ENCODE data around the gene RNF168. TPM values are rescaled to one million over a fixed set of nuclear protein-coding genes. Genes with fewer than 3 reads are reported as not detected.
"Not testable (repeated sequence)": the region's sequence is repeated elsewhere in the genome, so short reads cannot be mapped to it uniquely, and the experiment has no call there.

The RNF168 gene
- total RNA-seq, 4 donors from 2014 or later = 14.7 to 21.3 (median 17.9) TPM

GRCh38 chr3:196431181-196432136 is 72.1 kb downstream of the RNF168 start:
- peaks cover 8 to 15% of the 10 kb centered on the region in 2 donors for H3K4me1 ChIP-seq
- DNase-seq = peak; percentile 27 to 44
- H3K9me3 ChIP-seq = no peaks in the 10 kb centered on the region
- TF ChIP-seq CTCF (IDR thresholded peaks at IDR 0.05) = no peak
- TF ChIP-seq POLR2A (IDR thresholded peaks at IDR 0.05) = peak in 1 of 2 donors; percentile 74
- intact Hi-C loops (cut with DNase I) = no loop called here
- H3K4me3 ChIP-seq (replicated peaks in 1 of 3) = peak overlapping the region; percentile 87 to 97 (median 88)
- H3K36me3 ChIP-seq = no peaks in the 10 kb centered on the region
- 1 to 2% methylated on average over 46 to 47 of the region's 50 CpGs for WGBS, 2 donors
- H3K27me3 ChIP-seq = no peaks in the 10 kb centered on the region
- peak overlapping the region; percentile 93 to 95 (median 95) for H3K27ac ChIP-seq

GRCh38 chr3:196428041-196428440 is 75.5 kb downstream of the RNF168 start:
- Histone ChIP-seq H3K9me3 (no peaks in the 10 kb centered on the region), H3K27ac (no peak overlapping the region), H3K27me3 (no peaks in the 10 kb centered on the region), H3K4me3 (replicated peaks in 1 of 3) (no peak overlapping the region), H3K4me1 (peaks cover 13 to 17% of the 10 kb centered on the region in 2 donors), H3K36me3 (no peaks in the 10 kb centered on the region)
- intact Hi-C loops (cut with DNase I) = no loop called here
- 92% methylated on average over 6 of the region's 6 CpGs for WGBS, 2 donors
- TF ChIP-seq CTCF (IDR thresholded peaks at IDR 0.05) (no peak), POLR2A (IDR thresholded peaks at IDR 0.05) (no peak)
- no peak for DNase-seq

- H3K9me3 ChIP-seq; DNase-seq; H3K27ac ChIP-seq; H3K36me3 ChIP-seq; intact Hi-C loops (cut with DNase I); H3K4me3 ChIP-seq (replicated peaks in 1 of 3); H3K27me3 ChIP-seq: not testable (repeated sequence)
- WGBS, 2 donors = 94 to 97% methylated on average over 6 of the region's 6 CpGs
- H3K4me1 ChIP-seq = peaks cover 10 to 13% of the 10 kb centered on the region in 2 donors
Observed at GRCh38 chr3:196424421-196424820, 79.1 kb downstream of the RNF168 start.

GRCh38 chr3:196423044-196423781 is 80.4 kb downstream of the RNF168 start:
- Histone ChIP-seq H3K36me3 (no peaks in the 10 kb centered on the region), H3K4me3 (replicated peaks in 1 of 3) (no peak overlapping the region), H3K4me1 (peaks cover 10 to 16% of the 10 kb centered on the region in 2 donors), H3K9me3 (no peaks in the 10 kb centered on the region), H3K27me3 (no peaks in the 10 kb centered on the region), H3K27ac (no peak overlapping the region)
- intact Hi-C loops (cut with DNase I) = no loop called here
- WGBS, 2 donors = 66 to 75% methylated on average over 5 to 9 of the region's 10 CpGs
- DNase-seq = peak; percentile 51 to 63
- no peak for TF ChIP-seq CTCF (IDR thresholded peaks at IDR 0.05)
- no peak for TF ChIP-seq POLR2A (IDR thresholded peaks at IDR 0.05)

GRCh38 chr3:196421668-196422067 is 81.9 kb downstream of the RNF168 start:
- 92 to 93% methylated on average over 5 of the region's 5 CpGs for WGBS, 2 donors
- H3K27ac ChIP-seq; H3K36me3 ChIP-seq; H3K27me3 ChIP-seq; H3K9me3 ChIP-seq; intact Hi-C loops (cut with DNase I); H3K4me3 ChIP-seq (replicated peaks in 1 of 3); DNase-seq: not testable (repeated sequence)
- peaks cover 10 to 16% of the 10 kb centered on the region in 2 donors for H3K4me1 ChIP-seq
